Lung (tissue), 12 donors: Measurements from ENCODE around the gene KCND3. TPM values are rescaled to one million over a fixed set of nuclear protein-coding genes. Genes with fewer than 3 reads are reported as not detected.

Experiments used
- ATAC-seq: fragments of 200-7000 bp; cut with Tn5 transposase; one replicate; pipeline ENCODE4 v1.9.1; 2020; ENCODE audit warnings: moderate number of reproducible peaks; ENCODE audit not compliant: insufficient read depth, low FRiP score
- DNase-seq, 3 donors: peaks; one replicate each; pipeline ENCODE4 v3.0.0-alpha.2; 2013 to 2017
- H3K27ac ChIP-seq, 2 donors: one replicate each; pipeline ENCODE4 v1.5.1; 2013; ENCODE audit warnings: mild to moderate bottlenecking in 2 of 2, moderate library complexity in 2 of 2, control low read depth in 1 of 2, inconsistent platforms in 1 of 2, low read depth in 1 of 2, low read length in 1 of 2
- H3K27me3 ChIP-seq, 3 donors: one replicate each; pipeline ENCODE4 v1.5.1; 2013; ENCODE audit warnings: low read length in 2 of 3; ENCODE audit not compliant: control insufficient read depth in 3 of 3, insufficient read depth in 3 of 3
- H3K36me3 ChIP-seq, 4 donors: one replicate each; pipeline ENCODE4 v1.5.1; 2013; ENCODE audit warnings: low read length in 4 of 4, mild to moderate bottlenecking in 1 of 4, moderate library complexity in 1 of 4; ENCODE audit not compliant: control insufficient read depth in 4 of 4, insufficient read depth in 4 of 4
- H3K4me1 ChIP-seq, 5 donors: one replicate each; pipeline ENCODE4 v1.5.1; 2013; ENCODE audit warnings: low read length in 5 of 5, mild to moderate bottlenecking in 2 of 5, moderate library complexity in 1 of 5; ENCODE audit not compliant: control insufficient read depth in 5 of 5, insufficient read depth in 5 of 5
- H3K4me3 ChIP-seq: one replicate; pipeline ENCODE4 v1.5.1; 2013; ENCODE audit warnings: mild to moderate bottlenecking, control low read depth, moderate library complexity
- H3K9ac ChIP-seq, 2 donors: one replicate each; pipeline ENCODE4 v1.5.1; 2013; ENCODE audit warnings: low read length in 2 of 2, control low read depth in 1 of 2; ENCODE audit not compliant: insufficient read depth in 1 of 2
- H3K9me3 ChIP-seq, 4 donors: one replicate each; pipeline ENCODE4 v1.5.1; 2013; ENCODE audit warnings: low read length in 3 of 4, mild to moderate bottlenecking in 1 of 4, moderate library complexity in 1 of 4; ENCODE audit not compliant: control insufficient read depth in 4 of 4, insufficient read depth in 3 of 4
- CTCF ChIP-seq: IDR thresholded peaks from 2 replicates; pipeline ENCODE4 v1.5.1; 2012; ENCODE audit warnings: mild to moderate bottlenecking; ENCODE audit errors: control extremely low read depth, extremely low read depth
- WGBS, 2 donors: extraction: QIAGEN DNeasy Blood & Tissue Kit; methylation state at CpG; one replicate each; pipeline ENCODE4 v1.1.7; 2013; 5-methylcytosine and 5-hydroxymethylcytosine counted together
- polyA plus RNA-seq, 2 donors: library from polyadenylated mRNA; stranded (reverse); fragments of 200-250 nt; gene quantifications; one replicate each; pipeline ENCODE4 v1.2.1, GENCODE V29; 2013
- total RNA-seq, 2 donors: library from RNA; depleted of rRNA in 1 of 2; stranded (reverse); fragments of >200 nt in 1 of 2; gene quantifications; one replicate each; pipeline ENCODE4 v1.2.1, GENCODE V29; 2014 to 2021
- donor health status: control.
- donor health status: control.
- donor health status: Bipolar disorder and iron deficiency.
- donor health status: healthy.
- donor health status: DM: yes; HTN: yes; CAD: no.

Gene KCND3
- total and polyA plus RNA-seq, 4 donors, result 1.3 to 12.1 (median 4.9) TPM

- H3K27ac ChIP-seq, result no peak overlapping the region
- TF ChIP-seq CTCF, result no peak
- DNase-seq, result no peak
- no peaks in the 10 kb centered on the region for H3K4me1 ChIP-seq
- H3K4me3 ChIP-seq, result no peak overlapping the region
- no peak for ATAC-seq
- peaks cover 0 to 11% (median 10%) of the 10 kb centered on the region in 3 donors for H3K27me3 ChIP-seq
- H3K36me3 ChIP-seq, result no peaks in the 10 kb centered on the region
- WGBS, 2 donors, result 82 to 88% methylated on average over 4 of the region's 4 CpGs
- no peak overlapping the region for H3K9ac ChIP-seq
- H3K9me3 ChIP-seq, result no peaks in the 10 kb centered on the region
These were observed 205.1 kb downstream of the KCND3 start for GRCh38 chr1:111784273-111784901.

GRCh38 chr1:111779546-111779945 is 209.9 kb downstream of the KCND3 start:
- TF ChIP-seq CTCF, result no peak
- no peak overlapping the region for H3K4me3 ChIP-seq
- no peak overlapping the region for H3K27ac ChIP-seq
- DNase-seq (no peak), ATAC-seq (no peak)
- 91 to 94% methylated on average over 2 of the region's 2 CpGs for WGBS, 2 donors
- no peaks in the 10 kb centered on the region for H3K36me3 ChIP-seq
- H3K9ac ChIP-seq, result no peak overlapping the region
- H3K4me1 ChIP-seq, result no peaks in the 10 kb centered on the region
- peaks cover 0 to 3% (median 0%) of the 10 kb centered on the region in 3 donors for H3K27me3 ChIP-seq
- H3K9me3 ChIP-seq, result no peaks in the 10 kb centered on the region

- Histone ChIP-seq H3K36me3 (no peaks in the 10 kb centered on the region), H3K4me1 (no peaks in the 10 kb centered on the region), H3K9me3 (no peaks in the 10 kb centered on the region), H3K27me3 (no peaks in the 10 kb centered on the region), H3K27ac (no peak overlapping the region), H3K9ac (no peak overlapping the region), H3K4me3 (no peak overlapping the region)
- no peak for TF ChIP-seq CTCF
- ATAC-seq (no peak), DNase-seq (no peak)
- WGBS, 2 donors, result 70 to 83% methylated on average over 2 of the region's 2 CpGs
These were observed 210.9 kb downstream of the KCND3 start for GRCh38 chr1:111778541-111779051.

- TF ChIP-seq CTCF, result no peak
- no peak overlapping the region for H3K9ac ChIP-seq
- no peak overlapping the region for H3K27ac ChIP-seq
- DNase-seq, result no peak
- H3K36me3 ChIP-seq, result no peaks in the 10 kb centered on the region
- H3K9me3 ChIP-seq, result no peaks in the 10 kb centered on the region
- no peak for ATAC-seq
- 93 to 98% methylated on average over 6 of the region's 6 CpGs for WGBS, 2 donors
- no peak overlapping the region for H3K4me3 ChIP-seq
- H3K4me1 ChIP-seq, result no peaks in the 10 kb centered on the region
- no peaks in the 10 kb centered on the region for H3K27me3 ChIP-seq
These were observed 211.4 kb downstream of the KCND3 start for GRCh38 chr1:111778066-111778465.
